ENCODE measurements around the gene BRI3. TPM values are rescaled to one million over a fixed set of nuclear protein-coding genes. Genes with fewer than 3 reads are reported as not detected.

Gene BRI3
- total and polyA plus RNA-seq, 2 of the 8 experiments (the other 6 are each of a cell fraction or from before 2014, with no cell fraction given): 77.5 to 93.4 TPM

DNA sequence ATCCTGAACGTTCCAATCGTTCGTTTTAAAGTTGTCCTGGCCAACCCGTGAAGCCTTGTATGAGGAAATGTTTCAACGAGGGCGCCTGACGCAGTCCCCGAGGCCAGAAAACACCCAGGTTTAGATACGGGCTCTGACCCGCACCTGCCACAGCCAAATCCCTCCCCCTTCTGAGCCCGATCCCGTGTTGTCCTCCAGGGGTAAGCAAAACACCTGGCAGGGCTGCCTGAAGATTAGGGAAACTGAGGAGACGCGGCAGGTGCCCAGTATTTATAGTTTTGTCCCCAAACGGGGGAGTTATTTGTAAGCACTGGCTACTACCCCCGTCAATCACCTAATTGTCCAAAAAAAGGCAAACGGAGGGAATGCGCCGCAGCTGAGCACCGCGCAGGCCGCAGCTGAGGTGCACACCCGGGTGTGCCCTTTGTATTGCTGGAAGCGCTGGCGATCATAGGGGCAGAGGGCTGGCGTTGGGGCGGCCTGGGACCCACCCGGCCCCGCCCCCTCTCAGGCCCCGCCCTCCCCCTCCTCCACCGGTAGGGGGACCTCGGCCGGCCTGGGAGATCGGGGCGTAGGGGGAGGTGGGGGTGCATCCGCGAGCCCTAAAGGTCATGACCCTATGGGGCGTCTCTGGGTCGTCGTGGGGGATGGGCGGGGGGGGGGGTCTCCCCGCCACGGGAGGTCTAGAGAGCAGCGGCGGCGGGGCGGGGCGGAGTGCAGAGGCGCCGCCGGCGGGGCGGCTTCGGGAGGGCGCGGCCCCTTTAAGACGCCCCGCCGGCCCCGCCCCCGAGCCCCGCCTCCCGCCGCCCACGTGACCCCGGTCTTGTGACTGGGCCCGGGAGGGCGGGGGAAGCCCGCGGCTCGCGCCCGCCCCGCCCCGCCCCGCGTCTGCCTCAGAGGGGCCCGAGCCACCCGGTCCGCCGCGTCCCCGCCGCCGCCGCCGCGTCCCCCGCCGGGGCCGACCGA is at the start of gene BRI3 (continued):
- TF ChIP-seq ASH2L (IDR thresholded peaks at IDR 0.05; ENCODE audit: low read length) (peak; percentile 45), RAD21 (IDR thresholded peaks at IDR 0.05 in 1 of 2, conservative IDR thresholded peaks at IDR 0.05 in 1 of 2; ENCODE audit: low read depth in 2 of 2, low read length in 2 of 2) (no peak), KDM4A (IDR thresholded peaks at IDR 0.05; ENCODE audit: low read depth, low read length, severe bottlenecking) (peak; percentile 49), SIRT6 (IDR thresholded peaks at IDR 0.05; ENCODE audit: low read length) (no peak), KDM1A (IDR thresholded peaks at IDR 0.05; ENCODE audit: borderline replicate concordance, low read length) (no peak), SIN3A (conservative IDR thresholded peaks at IDR 0.05 in 1 of 2, IDR thresholded peaks at IDR 0.05 in 1 of 2; ENCODE audit: low read depth in 1 of 2, low read length in 2 of 2) (peak in 1 of 2 experiments; percentile 68; a peak in 2 of 4 replicates), TEAD4 (IDR thresholded peaks at IDR 0.05; ENCODE audit: low read depth, low read length) (0 out of 2 replicates have a peak, but pooled peaks have one; percentile 14), SP4 (IDR thresholded peaks at IDR 0.05; ENCODE audit: low read length) (peak; percentile 81; the same call in 1 of the 2 replicates), CEBPB (IDR thresholded peaks at IDR 0.05; ENCODE audit: low read depth, low read length) (no peak), SP1 (IDR thresholded peaks at IDR 0.05; ENCODE audit: low read depth, low read length) (0 out of 2 replicates have a peak, but pooled peaks have one; percentile 6), POLR2A (IDR thresholded peaks at IDR 0.05; ENCODE audit: control extremely low read depth in 1 of 2, low read depth in 2 of 2, low read length in 2 of 2) (peak in 1 of 2 experiments; percentile 76; a peak in 2 of 3 replicates)
- TF ChIP-seq, protein P1, sequence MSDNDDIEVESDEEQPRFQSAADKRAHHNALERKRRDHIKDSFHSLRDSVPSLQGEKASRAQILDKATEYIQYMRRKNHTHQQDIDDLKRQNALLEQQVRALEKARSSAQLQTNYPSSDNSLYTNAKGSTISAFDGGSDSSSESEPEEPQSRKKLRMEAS (IDR thresholded peaks at IDR 0.05): 0 out of 2 replicates have a peak, but pooled peaks have one; percentile 8
- TF ChIP-seq, protein P2, sequence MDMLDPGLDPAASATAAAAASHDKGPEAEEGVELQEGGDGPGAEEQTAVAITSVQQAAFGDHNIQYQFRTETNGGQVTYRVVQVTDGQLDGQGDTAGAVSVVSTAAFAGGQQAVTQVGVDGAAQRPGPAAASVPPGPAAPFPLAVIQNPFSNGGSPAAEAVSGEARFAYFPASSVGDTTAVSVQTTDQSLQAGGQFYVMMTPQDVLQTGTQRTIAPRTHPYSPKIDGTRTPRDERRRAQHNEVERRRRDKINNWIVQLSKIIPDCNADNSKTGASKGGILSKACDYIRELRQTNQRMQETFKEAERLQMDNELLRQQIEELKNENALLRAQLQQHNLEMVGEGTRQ (IDR thresholded peaks at IDR 0.05; ENCODE audit: low read length): peak; percentile 81
- TF ChIP-seq, protein P3, sequence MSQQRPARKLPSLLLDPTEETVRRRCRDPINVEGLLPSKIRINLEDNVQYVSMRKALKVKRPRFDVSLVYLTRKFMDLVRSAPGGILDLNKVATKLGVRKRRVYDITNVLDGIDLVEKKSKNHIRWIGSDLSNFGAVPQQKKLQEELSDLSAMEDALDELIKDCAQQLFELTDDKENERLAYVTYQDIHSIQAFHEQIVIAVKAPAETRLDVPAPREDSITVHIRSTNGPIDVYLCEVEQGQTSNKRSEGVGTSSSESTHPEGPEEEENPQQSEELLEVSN (IDR thresholded peaks at IDR 0.05): 0 out of 2 replicates have a peak, but pooled peaks have one; percentile 28
